Peyer's patch (tissue), 4 donors: ENCODE results near the gene SPDYE6.

Experiments
- POLR2A ChIP-seq, 2 donors: fragments of 450-650 bp; IDR thresholded peaks; one replicate each; pipeline ENCODE4 v1.5.1; 2017; ENCODE audit warnings: antibody characterized with exemption in 2 of 2, mild to moderate bottlenecking in 2 of 2, moderate library complexity in 2 of 2
- TF ChIP-seq, protein P1 (sequence below), 6 experiments: fragments of 450-650 bp in 4 of 6; fragments of 200-600 bp in 2 of 6; sonication (generic) in 1 of 6; IDR thresholded peaks; one replicate each; pipeline ENCODE4 v1.5.1; 2017 to 2019; ENCODE audit warnings: antibody characterized with exemption in 6 of 6, mild to moderate bottlenecking in 3 of 6, moderate library complexity in 1 of 6

DNA sequence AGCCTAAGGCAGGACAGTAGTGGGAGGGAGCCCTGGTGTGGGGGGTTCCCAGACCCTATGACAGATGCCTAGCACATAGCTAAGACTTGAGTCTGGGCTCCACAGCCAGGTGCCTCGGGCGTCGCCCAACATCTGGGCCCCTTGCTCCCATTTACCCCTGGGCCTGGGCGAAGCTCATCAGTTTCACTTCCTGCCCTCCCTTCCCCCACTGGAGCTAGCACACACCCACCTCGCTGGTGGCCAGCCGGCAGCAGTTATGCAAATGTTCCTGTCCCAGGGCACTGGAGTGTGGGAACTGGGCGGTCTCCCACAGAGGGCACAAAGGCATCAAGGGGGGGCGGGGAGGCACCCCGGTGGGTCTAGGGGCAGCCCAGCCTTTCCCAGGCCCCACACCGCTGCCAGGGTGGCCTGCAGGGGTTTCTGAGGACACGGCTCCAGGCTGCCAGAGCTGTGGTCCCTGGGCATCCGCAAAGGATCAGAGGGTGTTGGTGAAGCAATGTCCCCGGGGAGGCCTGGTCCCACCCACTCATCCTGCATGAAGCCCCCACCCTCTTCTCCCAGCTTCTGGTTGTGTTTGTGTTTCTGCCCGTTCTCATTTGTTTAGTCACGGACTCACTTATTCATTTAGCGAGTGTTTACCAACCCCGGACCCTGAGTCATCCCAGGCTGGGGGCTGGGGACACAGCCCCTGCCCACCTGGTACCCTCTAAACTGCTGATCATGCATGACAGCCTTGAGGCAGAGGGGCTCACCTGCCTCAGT is 49.1 kb downstream of the SPDYE6 start:
- TF ChIP-seq, protein P1, sequence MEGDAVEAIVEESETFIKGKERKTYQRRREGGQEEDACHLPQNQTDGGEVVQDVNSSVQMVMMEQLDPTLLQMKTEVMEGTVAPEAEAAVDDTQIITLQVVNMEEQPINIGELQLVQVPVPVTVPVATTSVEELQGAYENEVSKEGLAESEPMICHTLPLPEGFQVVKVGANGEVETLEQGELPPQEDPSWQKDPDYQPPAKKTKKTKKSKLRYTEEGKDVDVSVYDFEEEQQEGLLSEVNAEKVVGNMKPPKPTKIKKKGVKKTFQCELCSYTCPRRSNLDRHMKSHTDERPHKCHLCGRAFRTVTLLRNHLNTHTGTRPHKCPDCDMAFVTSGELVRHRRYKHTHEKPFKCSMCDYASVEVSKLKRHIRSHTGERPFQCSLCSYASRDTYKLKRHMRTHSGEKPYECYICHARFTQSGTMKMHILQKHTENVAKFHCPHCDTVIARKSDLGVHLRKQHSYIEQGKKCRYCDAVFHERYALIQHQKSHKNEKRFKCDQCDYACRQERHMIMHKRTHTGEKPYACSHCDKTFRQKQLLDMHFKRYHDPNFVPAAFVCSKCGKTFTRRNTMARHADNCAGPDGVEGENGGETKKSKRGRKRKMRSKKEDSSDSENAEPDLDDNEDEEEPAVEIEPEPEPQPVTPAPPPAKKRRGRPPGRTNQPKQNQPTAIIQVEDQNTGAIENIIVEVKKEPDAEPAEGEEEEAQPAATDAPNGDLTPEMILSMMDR (IDR thresholded peaks at IDR 0.05), result no peak
- no peak for TF ChIP-seq POLR2A (IDR thresholded peaks at IDR 0.05)
